Bronchial epithelial cell (primary cell): ENCODE results near the gene BLOC1S3. TPM values are rescaled to one million over a fixed set of nuclear protein-coding genes. Genes with fewer than 3 reads are reported as not detected.
A peak's percentile ranks its signal among the peaks of the same experiment; 100 is the strongest.

Source experiments
- DNase-seq: peaks from one replicate; pipeline ENCODE4 v3.0.0-alpha.2; 2010; ENCODE audit warnings: low read depth
- FAIRE-seq: peaks from 2 replicates; lab custom pipeline; 2011; peaks lifted over from hg19 to GRCh38; lab: Jason Lieb, UNC
- H3K27me3 ChIP-seq: 2 replicates; pipeline ENCODE4 v1.5.1; 2011; ENCODE audit warnings: low read length; ENCODE audit not compliant: control insufficient read depth, insufficient read depth
- H3K36me3 ChIP-seq: 2 replicates; pipeline ENCODE4 v1.5.1; 2011; ENCODE audit warnings: low read length; ENCODE audit not compliant: control insufficient read depth, insufficient read depth
- H3K4me3 ChIP-seq: 2 replicates; pipeline ENCODE4 v1.5.1; 2011; ENCODE audit warnings: mild to moderate bottlenecking, low read depth, low read length, control low read depth
- CTCF ChIP-seq: IDR thresholded peaks from 2 replicates; pipeline ENCODE4 v1.5.1; 2011; ENCODE audit warnings: mild to moderate bottlenecking, moderate library complexity, low read length, control low read depth, inconsistent platforms; ENCODE audit not compliant: insufficient read depth, severe bottlenecking
- total RNA-seq: library from RNA; depleted of rRNA; stranded (reverse); fragments of >200 nt; gene quantifications from 2 replicates; pipeline ENCODE4 v1.2.1, GENCODE V29; 2014

The BLOC1S3 gene
- total RNA-seq, 1 donor from 2014 or later: 5.3 TPM

DNA sequence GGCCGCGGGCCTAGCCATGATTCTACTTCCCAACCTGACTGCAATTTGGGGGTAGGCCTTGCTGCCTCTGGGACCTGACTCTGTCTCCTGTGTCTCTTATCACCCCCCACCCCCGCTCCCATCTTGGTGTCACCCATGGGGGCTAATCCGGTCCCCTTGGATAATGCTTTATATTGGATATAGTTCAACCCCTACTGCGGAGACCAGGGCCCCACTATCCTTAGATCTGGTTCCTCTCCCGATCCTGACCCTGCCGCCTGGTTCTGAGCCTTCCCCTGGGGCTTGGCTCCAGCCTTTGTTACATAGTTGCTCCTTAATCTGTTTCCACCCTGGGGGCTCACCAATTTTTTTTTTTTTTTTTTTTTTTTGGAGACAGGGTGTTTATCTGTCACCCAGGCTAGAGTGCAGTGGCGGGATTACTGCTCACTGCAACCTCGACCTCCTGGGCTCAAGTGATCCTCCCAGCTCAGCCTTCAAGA is 1.3 kb downstream of the BLOC1S3 start:
- Histone ChIP-seq H3K4me3 (peak overlapping the region; percentile 98), H3K27me3 (no peaks in the 10 kb centered on the region), H3K36me3 (peaks cover 2% of the 10 kb centered on the region)
- no peak for TF ChIP-seq CTCF
- no peak for DNase-seq
- no peak for FAIRE-seq

- Histone ChIP-seq H3K36me3 (peaks cover 2% of the 10 kb centered on the region), H3K4me3 (no peak overlapping the region), H3K27me3 (no peaks in the 10 kb centered on the region)
- DNase-seq: no peak
- no peak for FAIRE-seq
- TF ChIP-seq CTCF: no peak
Observed at GRCh38 chr19:45180936-45181335, 2.4 kb downstream of the BLOC1S3 start.

- no peak for TF ChIP-seq CTCF
- Histone ChIP-seq H3K4me3 (no peak overlapping the region), H3K36me3 (peaks cover 2% of the 10 kb centered on the region), H3K27me3 (no peaks in the 10 kb centered on the region)
- no peak for FAIRE-seq
- DNase-seq: peak; percentile 39
Observed at GRCh38 chr19:45182758-45183157, 4.2 kb downstream of the BLOC1S3 start.

DNA sequence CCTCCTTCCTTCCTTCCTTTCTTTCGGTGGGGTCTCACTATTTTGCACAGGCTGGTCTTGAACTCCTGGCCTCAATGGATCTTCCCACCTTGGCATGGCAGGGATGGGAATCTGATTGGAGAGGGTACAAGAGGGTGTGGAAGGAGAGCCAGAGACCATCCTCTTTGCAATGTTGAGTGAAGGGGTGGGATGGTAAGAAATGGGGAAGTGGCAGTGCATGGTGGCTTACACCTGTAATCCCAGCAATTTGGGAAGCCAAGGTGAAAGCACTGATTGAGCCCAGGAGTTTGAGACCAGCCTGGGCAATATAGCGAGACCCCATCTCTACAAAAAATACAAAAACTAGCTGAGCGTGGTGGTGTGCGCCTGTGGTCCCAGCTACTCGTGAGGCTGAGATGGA is 5.5 kb downstream of the BLOC1S3 start:
- FAIRE-seq: no peak
- no peak overlapping the region for H3K4me3 ChIP-seq
- TF ChIP-seq CTCF: no peak
- peaks cover 2% of the 10 kb centered on the region for H3K36me3 ChIP-seq
- DNase-seq: no peak
- no peaks in the 10 kb centered on the region for H3K27me3 ChIP-seq

- no peak for DNase-seq
- no peaks in the 10 kb centered on the region for H3K36me3 ChIP-seq
- FAIRE-seq: no peak
- TF ChIP-seq CTCF: no peak
- no peaks in the 10 kb centered on the region for H3K27me3 ChIP-seq
- no peak overlapping the region for H3K4me3 ChIP-seq
Observed at GRCh38 chr19:45186509-45187334, 8.1 kb downstream of the BLOC1S3 start.
